RPMI8226 (cell line): ENCODE data around the gene PDE4C.

Experiments
- DNase-seq: peaks from one replicate; pipeline ENCODE4 v3.0.0-alpha.2; 2015

The PDE4C gene

DNA sequence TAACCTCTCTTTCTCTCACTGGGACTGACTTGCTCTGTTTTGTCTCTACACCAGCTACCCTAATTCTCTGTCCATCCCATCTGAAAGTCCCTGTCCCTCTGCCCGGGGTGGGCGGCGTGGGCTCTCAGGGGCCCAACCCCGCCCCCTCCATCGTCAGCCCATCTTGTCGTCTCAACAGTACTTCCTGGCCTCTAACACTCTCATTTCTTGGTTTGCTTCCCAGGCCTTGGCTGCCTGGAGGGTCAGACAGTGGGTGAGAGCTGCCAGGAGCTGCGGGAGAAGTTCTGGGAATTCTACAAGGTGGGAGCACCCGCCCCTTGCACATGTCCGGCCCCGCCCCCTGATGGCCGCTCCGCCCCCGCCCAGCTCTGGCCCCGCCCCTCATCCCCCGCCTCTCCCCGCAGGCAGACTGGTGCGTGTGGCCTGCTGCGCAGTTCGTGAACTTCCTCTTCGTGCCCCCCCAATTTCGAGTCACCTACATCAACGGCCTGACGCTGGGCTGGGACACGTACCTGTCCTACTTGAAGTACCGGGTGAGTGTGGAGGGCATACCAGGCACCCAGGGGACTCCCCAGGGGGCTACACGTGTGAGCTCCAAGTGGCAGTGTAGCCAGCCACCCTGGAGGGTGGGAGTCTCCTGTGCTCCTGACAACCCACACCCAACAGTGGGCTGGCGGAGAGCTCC is 31.5 kb downstream of the PDE4C start:
- no peak for DNase-seq

DNA sequence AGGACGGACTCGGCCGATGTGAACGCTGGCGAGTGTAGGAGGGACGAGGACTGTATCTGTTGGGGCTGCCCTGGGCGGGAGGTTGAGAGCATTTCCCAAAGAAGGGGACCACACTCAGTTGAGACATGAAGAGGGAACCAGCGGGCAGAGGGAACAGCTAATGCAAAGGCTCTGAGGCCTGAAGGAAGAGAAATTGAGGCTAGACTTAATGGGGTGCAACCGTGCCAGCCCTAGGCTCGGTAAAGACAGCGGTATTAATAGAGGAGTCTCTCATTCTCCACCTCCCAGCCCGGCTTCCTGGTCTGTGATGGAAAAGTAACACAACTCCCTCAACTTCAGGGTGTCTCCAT is 32.1 kb downstream of the PDE4C start:
- no peak for DNase-seq

DNA sequence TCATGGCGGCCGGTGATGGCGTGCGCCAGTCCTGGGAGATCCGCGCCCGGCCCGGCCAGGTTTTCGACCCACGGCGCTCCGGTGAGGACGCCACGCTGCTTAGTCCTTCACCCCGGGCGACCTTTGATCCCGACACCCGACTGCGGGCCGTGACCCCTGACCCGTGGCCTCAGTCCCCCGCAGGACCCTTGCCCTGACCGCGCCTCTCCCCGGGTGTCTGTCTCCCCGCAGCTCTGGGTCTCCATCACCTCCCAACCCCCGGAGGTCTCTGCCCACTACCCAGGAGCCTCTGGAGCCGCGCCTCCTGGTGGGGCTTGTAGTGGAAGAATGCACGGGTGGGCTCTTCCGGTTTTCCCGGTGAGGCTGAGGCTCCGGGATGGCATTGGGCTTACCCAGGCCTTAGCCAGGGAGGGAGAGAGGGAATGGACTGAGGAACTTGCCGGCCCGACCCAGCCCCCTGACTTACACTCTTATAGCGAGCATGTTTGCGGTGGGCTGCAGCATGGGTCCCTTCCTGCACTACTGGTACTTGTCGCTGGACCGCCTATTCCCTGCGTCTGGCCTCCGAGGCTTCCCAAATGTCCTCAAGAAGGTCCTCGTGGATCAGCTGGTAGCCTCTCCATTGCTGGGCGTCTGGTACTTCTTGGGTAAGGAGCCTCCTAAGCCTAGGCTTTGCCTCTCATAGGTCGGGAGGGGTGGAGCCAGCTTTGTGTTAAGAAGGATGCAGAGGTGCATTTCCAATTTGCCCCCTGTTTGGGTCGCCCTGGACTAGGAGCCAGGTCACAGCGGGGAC is 32.7 kb downstream of the PDE4C start:
- no peak for DNase-seq

DNA sequence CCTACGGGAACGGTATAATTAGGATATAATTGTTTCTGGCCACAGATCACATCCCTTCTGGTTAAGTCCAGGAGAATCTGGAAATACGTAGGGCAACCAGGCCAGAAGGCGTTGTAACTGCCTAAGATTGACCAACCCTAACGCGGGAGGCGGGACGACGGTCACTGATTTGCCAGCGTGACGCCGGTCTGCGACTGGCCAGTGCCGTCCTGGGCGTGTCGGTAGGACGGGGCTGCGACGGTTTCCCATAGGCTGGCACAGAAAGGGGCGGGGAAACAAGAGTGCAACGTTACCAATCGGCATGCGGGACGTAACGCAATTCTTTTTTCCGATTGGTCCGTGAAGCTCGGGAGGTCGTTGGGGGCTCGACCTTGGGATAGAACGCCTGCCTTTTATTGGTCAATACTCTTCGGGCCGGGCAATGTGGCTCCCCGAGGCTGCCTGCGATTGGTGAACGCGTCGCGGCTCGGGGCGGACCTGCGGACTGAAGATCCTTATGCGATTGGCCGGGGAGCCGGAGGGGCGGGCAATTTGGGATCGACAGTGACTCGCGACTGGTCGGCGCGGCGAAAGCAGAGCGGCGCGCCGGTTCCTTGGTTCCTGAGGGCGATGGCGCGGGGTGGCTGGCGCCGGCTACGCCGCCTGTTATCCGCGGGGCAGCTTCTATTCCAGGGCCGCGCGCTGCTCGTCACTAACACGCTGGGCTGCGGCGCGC is 33.4 kb downstream of the PDE4C start, which contains the start of gene MPV17L2:
Gene MPV17L2 (plus strand): TSS at position 546 of the 715 bp plus-strand sequence. CDS start 64 bp downstream, at position 610.
- peak; percentile 99 for DNase-seq

DNA sequence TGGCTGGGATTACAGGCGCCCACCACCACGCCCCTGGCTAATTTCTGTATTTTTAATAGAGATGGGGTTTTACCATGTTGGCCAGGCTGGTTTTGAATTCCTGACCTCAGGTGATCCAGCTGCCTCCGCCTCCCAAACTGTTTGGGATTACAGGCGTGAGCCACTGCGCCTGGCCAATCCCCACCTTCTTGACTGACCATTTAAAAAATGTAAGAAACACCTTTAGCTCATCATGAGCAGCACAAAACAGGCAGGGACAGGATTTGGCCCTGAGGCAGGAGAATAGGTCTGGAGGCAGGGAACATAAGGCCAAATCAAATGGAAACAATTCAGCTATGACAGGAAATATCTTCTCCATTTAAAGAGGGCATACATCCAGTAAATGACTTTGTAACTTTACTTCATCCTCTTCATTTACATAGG is 34.6 kb downstream of the PDE4C start:
- no peak for DNase-seq

DNA sequence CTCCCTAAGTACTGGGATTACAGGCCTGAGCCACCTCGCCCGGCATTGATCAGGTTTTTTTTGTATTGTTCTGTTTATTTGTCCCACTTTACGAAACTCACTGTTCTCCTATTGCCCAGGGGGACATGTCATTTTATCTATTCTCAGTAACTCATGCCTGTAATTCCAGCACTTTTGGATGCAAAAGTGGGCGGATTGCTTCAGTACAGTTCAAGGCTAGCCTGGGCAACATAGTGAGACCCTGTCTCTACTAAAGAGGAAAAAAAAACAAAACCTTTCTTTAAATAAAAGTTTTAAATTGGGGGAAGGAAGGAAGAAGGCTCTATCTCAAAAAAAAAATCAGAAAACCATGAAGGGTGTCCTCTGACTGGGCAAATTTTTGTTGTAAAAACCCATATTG is 36.0 kb downstream of the PDE4C start:
- DNase-seq = no peak

DNA sequence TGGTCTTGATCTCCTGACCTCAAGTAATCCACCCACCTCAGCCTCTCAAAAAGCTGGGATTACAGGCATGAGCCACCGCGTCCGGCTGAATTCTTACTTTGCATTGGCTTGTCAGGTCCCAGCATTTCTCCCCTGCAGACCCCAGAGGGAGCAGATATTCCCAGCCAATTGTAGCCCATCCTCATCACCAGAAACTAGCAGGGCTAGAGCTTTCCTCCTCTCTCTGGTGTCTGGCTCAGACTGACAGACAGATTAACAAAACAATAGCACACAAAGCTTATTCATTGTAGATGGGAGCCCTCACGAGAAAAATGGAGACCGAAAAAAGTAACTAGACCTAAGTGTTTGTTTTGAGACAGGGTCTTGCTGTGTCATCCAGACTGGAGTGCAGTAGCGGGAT is 40.7 kb downstream of the PDE4C start:
- DNase-seq = no peak

DNA sequence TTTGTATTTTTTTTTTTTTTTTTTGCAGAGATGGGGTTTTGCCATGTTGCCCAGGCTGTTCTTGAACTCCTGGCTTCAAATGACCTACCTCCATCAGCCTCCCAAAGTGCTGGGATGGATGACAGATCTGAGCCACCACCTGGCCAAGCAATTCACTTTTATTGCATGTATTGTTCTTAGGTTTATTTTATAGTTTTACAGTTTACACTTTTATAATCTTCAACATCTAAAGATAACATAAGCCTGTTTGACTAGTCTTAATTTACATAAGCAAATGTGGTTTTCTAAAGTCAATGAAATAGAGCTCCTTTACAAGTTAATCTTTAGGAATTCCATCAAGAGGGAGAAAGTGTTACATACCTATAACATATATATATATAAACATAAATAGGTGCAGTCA is 42.7 kb downstream of the PDE4C start:
- no peak for DNase-seq

DNA sequence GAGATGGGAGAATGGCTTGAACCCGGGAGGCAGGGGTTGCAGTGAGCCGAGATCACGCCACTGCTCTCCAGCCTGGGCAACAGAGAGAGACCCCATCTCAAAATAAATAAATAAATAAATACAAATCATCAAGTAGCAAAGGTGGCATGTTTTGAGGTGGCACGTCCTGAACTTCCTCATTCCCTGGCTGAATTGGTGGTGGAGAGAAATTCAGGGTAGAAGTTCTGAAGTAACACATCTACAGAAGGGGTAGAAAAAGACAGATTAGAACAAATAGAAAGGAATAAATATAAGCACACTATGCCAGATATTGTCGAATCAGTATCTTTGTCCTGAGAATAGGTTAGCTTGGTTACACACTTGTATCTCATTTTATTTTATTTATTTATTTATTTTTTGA is 46.3 kb downstream of the PDE4C start:
- DNase-seq = no peak

DNA sequence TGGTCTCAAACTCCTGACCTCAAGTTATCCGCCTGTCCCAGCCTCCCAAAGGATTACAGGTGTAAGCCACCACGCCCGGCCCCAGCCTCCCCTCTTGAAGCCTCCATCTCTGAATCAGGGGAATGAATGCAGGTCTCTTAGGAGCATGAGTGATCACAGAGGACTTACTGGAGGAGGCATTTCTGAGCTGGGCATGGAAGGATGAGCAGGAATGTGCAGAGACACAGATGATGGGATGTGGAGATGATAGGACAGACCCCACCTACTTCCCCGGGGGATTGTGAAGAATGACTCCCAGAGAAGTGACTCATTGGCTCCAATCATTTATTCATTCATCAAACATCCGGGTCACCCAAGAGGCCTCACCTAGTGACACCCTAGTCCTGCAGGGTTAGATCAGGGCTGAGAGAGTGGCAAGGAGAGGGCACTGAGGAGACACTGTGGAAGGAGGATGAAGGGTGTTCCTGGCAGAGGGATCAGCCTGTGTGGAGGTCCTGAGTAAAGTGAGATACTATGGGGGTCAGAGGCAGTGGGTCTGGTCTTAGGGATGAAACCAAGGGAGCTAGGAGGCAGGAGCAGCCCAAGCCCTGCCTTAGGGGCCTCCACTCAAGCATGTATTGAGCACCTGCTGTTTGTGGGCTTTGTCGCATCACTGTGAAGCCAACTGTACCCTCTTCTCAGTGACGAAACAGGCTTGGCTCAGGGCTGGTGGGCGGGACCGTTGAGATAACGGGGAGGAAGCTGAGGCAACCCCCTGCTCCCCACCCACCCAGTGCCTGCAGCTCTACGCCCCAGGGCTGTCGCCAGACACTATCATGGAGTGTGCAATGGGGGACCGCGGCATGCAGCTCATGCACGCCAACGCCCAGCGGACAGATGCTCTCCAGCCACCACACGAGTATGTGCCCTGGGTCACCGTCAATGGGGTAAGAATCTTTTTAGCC is 49.6 kb downstream of the PDE4C start:
- no peak for DNase-seq

DNA sequence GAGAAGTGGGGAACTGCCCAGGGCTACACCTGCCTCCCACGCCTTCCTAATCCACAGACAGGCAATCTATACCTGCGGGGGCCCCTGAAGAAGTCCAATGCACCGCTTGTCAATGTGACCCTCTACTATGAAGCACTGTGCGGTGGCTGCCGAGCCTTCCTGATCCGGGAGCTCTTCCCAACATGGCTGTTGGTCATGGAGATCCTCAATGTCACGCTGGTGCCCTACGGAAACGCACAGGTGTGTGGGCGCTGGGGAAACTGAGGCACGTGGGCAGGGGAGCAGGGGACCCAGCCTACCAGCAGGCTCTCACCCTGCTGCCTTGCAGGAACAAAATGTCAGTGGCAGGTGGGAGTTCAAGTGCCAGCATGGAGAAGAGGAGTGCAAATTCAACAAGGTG is 51.3 kb downstream of the PDE4C start:
- DNase-seq = no peak
